HepG2 (cell line): ENCODE data around the gene BICRAL. TPM values are rescaled to one million over a fixed set of nuclear protein-coding genes. Genes with fewer than 3 reads are reported as not detected.

ENCODE experiments used
- ATAC-seq: fragments of 200-7000 bp; cut with Tn5 transposase; 3 replicates; pipeline ENCODE4 v1.9.1; 2020; ENCODE audit warnings: mild to moderate bottlenecking, moderate library complexity
- BruUV-seq: library from RNA; stranded (reverse); fragments of 400-500 nt; replicated peaks from 2 replicates; lab custom pipeline; 2021; lab: Mats Ljungman, UMichigan
- CTCF ChIA-PET: fragments of 300-600 bp; formaldehyde crosslinking; extraction: SDS; loops from one replicate; lab custom pipeline; 2021; ENCODE audit warnings: low total read pairs, inconsistent platforms, low intra/inter-chr PET ratio; lab: Yijun Ruan, JAX
- POLR2A ChIA-PET: fragments of 350-600 bp; sonication (Branson Sonifier 250); formaldehyde crosslinking; loops from one replicate; lab custom pipeline; 2020; ENCODE audit warnings: antibody characterized with exemption, inconsistent platforms; lab: Yijun Ruan, JAX
- DNase-seq: peaks from one replicate; pipeline ENCODE4 v3.0.0-alpha.2; 2015; ENCODE audit warnings: low spot score
- FAIRE-seq: peaks from 3 replicates; lab custom pipeline; 2011; peaks lifted over from hg19 to GRCh38; lab: Jason Lieb, UNC
- H2AFZ ChIP-seq: one replicate; pipeline ENCODE4 v1.6.1; 2011; ENCODE audit warnings: low read length, inconsistent platforms
- H3K27ac ChIP-seq: fragments of 300-600 bp; 3 replicates; pipeline ENCODE4 v1.8.0; 2011; ENCODE audit warnings: mixed run types, mild to moderate bottlenecking, mixed read lengths, low read length, inconsistent platforms; ENCODE audit not compliant: insufficient read depth; ENCODE audit errors: extremely low read length
- H3K27me3 ChIP-seq, 2 experiments: fragments of 200-600 bp in 1 of 2; 2 replicates in 1 of 2; 3 replicates in 1 of 2; pipeline versions ENCODE4 v1.6.0 to v1.8.0; 2011; ENCODE audit warnings: low read length in 2 of 2, mild to moderate bottlenecking in 2 of 2, moderate library complexity in 2 of 2, inconsistent platforms in 1 of 2; ENCODE audit not compliant: insufficient read depth in 2 of 2, control insufficient read depth in 1 of 2
- H3K36me3 ChIP-seq, 2 experiments: fragments of 200-600 bp in 1 of 2; replicated peaks in 1 of 2; 2 replicates in 1 of 2; 3 replicates in 1 of 2; pipeline versions ENCODE4 v1.5.1 to v1.8.0; 2011; ENCODE audit warnings: low read length in 2 of 2, inconsistent platforms in 1 of 2; ENCODE audit not compliant: insufficient read depth in 2 of 2, control insufficient read depth in 1 of 2
- H3K4me1 ChIP-seq: 2 replicates; pipeline ENCODE4 v1.5.1; 2012; ENCODE audit warnings: low read length, inconsistent platforms; ENCODE audit not compliant: insufficient read depth
- H3K4me2 ChIP-seq: 2 replicates; pipeline ENCODE4 v1.6.0; 2011; ENCODE audit warnings: low read depth, low read length, inconsistent platforms
- H3K4me3 ChIP-seq, 3 experiments: fragments of 200-600 bp in 1 of 3; sonication (generic), shearing (Covaris generic) in 1 of 3; replicated peaks in 1 of 3; 2 replicates each; pipeline ENCODE4 v1.5.1; 2011 to 2016; ENCODE audit warnings: low read length in 3 of 3, inconsistent platforms in 2 of 3, low read depth in 2 of 3, mild to moderate bottlenecking in 2 of 3, control low read depth in 1 of 3, mixed read lengths in 1 of 3; ENCODE audit not compliant: insufficient read depth in 1 of 3
- H3K79me2 ChIP-seq: one replicate; pipeline ENCODE4 v1.6.1; 2011; ENCODE audit warnings: low read length, inconsistent platforms; ENCODE audit not compliant: insufficient read depth
- H3K9ac ChIP-seq: 2 replicates; pipeline ENCODE4 v1.6.0; 2011; ENCODE audit warnings: mild to moderate bottlenecking, low read depth, low read length, inconsistent platforms; ENCODE audit not compliant: insufficient read depth
- H3K9me3 ChIP-seq: 2 replicates; pipeline ENCODE4 v1.5.1; 2012; ENCODE audit warnings: mild to moderate bottlenecking, low read length
- H4K20me1 ChIP-seq: 2 replicates; pipeline ENCODE4 v1.6.0; 2011; ENCODE audit warnings: inconsistent platforms, mild to moderate bottlenecking, low read length, moderate library complexity; ENCODE audit not compliant: insufficient read depth
- ARID2 ChIP-seq: sonication (generic); formaldehyde crosslinking; IDR thresholded peaks from 2 replicates; pipeline ENCODE4 v1.8.1; 2022; ENCODE audit warnings: mild to moderate bottlenecking, missing genetic modification reagents, borderline replicate concordance
- ATAD3A ChIP-seq: sonication (generic); formaldehyde crosslinking; IDR thresholded peaks from 2 replicates; pipeline ENCODE4 v1.4.0; 2020; ENCODE audit warnings: missing genetic modification reagents
- ATM ChIP-seq: fragments of 450-650 bp; IDR thresholded peaks from 2 replicates; pipeline ENCODE4 v1.7.1; 2017; ENCODE audit warnings: mild to moderate bottlenecking, borderline replicate concordance
- CENPT ChIP-seq: sonication (generic); formaldehyde crosslinking; IDR thresholded peaks from 2 replicates; pipeline ENCODE4 v1.8.0; 2022; ENCODE audit warnings: low read depth, mild to moderate bottlenecking, moderate library complexity, missing genetic modification reagents
- DNMT3B ChIP-seq: conservative IDR thresholded peaks from 2 replicates; pipeline ENCODE4 v1.6.1; 2016; ENCODE audit warnings: missing biosample characterization, control low read depth
- HNF4G ChIP-seq, 2 experiments: sonication (generic) in 1 of 2; formaldehyde crosslinking in 1 of 2; IDR thresholded peaks; 2 replicates each; pipeline versions ENCODE4 v1.4.0 to v1.6.1; 2011 to 2020; ENCODE audit warnings: borderline replicate concordance in 2 of 2, low read depth in 2 of 2, mild to moderate bottlenecking in 2 of 2, low read length in 1 of 2, missing genetic modification reagents in 1 of 2, moderate library complexity in 1 of 2
- HOXA7 ChIP-seq: sonication (generic); formaldehyde crosslinking; IDR thresholded peaks from 2 replicates; pipeline ENCODE4 v1.8.1; 2022; ENCODE audit warnings: mild to moderate bottlenecking, missing genetic modification reagents, moderate library complexity
- KLF11 ChIP-seq: IDR thresholded peaks from 2 replicates; pipeline ENCODE4 v1.6.1; 2016; ENCODE audit warnings: missing compliant biosample characterization
- MTA1 ChIP-seq: sonication (generic); formaldehyde crosslinking; IDR thresholded peaks from 2 replicates; pipeline ENCODE4 v1.4.0; 2020; ENCODE audit warnings: missing genetic modification reagents, mild to moderate bottlenecking, borderline replicate concordance
- NKX3-1 ChIP-seq: sonication (generic); formaldehyde crosslinking; IDR thresholded peaks from 2 replicates; pipeline ENCODE4 v1.5.0; 2020; ENCODE audit warnings: missing genetic modification reagents
- POGZ ChIP-seq: sonication (generic); formaldehyde crosslinking; IDR thresholded peaks from 2 replicates; pipeline ENCODE4 v1.4.0; 2020; ENCODE audit warnings: mild to moderate bottlenecking, missing genetic modification reagents
- ZBTB1 ChIP-seq: sonication (generic); formaldehyde crosslinking; IDR thresholded peaks from 2 replicates; pipeline ENCODE4 v1.4.0; 2020; ENCODE audit warnings: missing genetic modification reagents, borderline replicate concordance
- ZBTB8A ChIP-seq: sonication (generic); formaldehyde crosslinking; IDR thresholded peaks from 2 replicates; pipeline ENCODE4 v1.4.0; 2020; ENCODE audit warnings: mild to moderate bottlenecking, low read depth, missing genetic modification reagents, borderline replicate concordance
- ZNF383 ChIP-seq: sonication (generic); formaldehyde crosslinking; IDR thresholded peaks from 2 replicates; pipeline ENCODE4 v1.4.0; 2020; ENCODE audit warnings: missing genetic modification reagents, mild to moderate bottlenecking, borderline replicate concordance
- ZNF546 ChIP-seq: sonication (generic); formaldehyde crosslinking; conservative IDR thresholded peaks from 2 replicates; pipeline ENCODE4 v1.8.1; 2023; ENCODE audit warnings: mild to moderate bottlenecking, missing genetic modification reagents
- ZNF563 ChIP-seq: sonication (generic); formaldehyde crosslinking; IDR thresholded peaks from 2 replicates; pipeline ENCODE4 v1.8.0; 2022; ENCODE audit warnings: mild to moderate bottlenecking, moderate library complexity, missing genetic modification reagents
- ZNF564 ChIP-seq: sonication (generic); formaldehyde crosslinking; IDR thresholded peaks from 2 replicates; pipeline ENCODE4 v1.8.1; 2023; ENCODE audit warnings: mild to moderate bottlenecking, missing genetic modification reagents
- ZSCAN20 ChIP-seq: sonication (generic); formaldehyde crosslinking; IDR thresholded peaks from 2 replicates; pipeline ENCODE4 v1.4.0; 2020; ENCODE audit warnings: missing genetic modification reagents, mild to moderate bottlenecking, borderline replicate concordance
- ZSCAN9 ChIP-seq: IDR thresholded peaks from 2 replicates; pipeline ENCODE4 v1.6.1; 2016; ENCODE audit warnings: borderline replicate concordance
- WGBS: methylation state at CpG from one replicate; pipeline ENCODE4 v1.1.6; 2017; ENCODE audit warnings: low lambda C conversion rate; 5-methylcytosine and 5-hydroxymethylcytosine counted together
- in situ Hi-C: cut with HindIII; loops from 2 replicates; pipeline ENCODE4 v1.10.0; 2017; ENCODE audit warnings: low pct_unique_long_range_greater_than_20kb; ENCODE audit not compliant: extremely low pct_ligation_motif_present
- intact Hi-C: fragments of 100-400 bp; cut with micrococcal nuclease; formaldehyde crosslinking; loops from one replicate; pipeline ENCODE4 v1.10.0; 2022; ENCODE audit not compliant: unreplicated experiment
- polyA plus RNA-seq, 8 experiments: library from polyadenylated mRNA; depleted of rRNA in 3 of 8; stranded (reverse) in 7 of 8; unstranded in 1 of 8; fragments of >200 nt; fragmentation: Illumina TruSeq in 4 of 8; extraction: Trizol in 4 of 8; gene quantifications; 2 replicates each; pipeline versions ENCODE4 v1.2.1 to v1.2.3, GENCODE V29; 2011 to 2016; ENCODE audit warnings: low read depth in 4 of 8, missing spikeins in 1 of 8, mixed read lengths in 1 of 8; ENCODE audit not compliant: insufficient read depth in 1 of 8
- total RNA-seq, 5 experiments: library from RNA; depleted of rRNA; stranded (reverse); fragments of >200 nt; fragmentation: Illumina TruSeq; extraction: Trizol; gene quantifications; 2 replicates each; pipeline ENCODE4 v1.2.3, GENCODE V29; 2016; ENCODE audit warnings: low read depth in 1 of 5
- TF ChIP-seq, protein P1 (sequence below): sonication (generic); formaldehyde crosslinking; IDR thresholded peaks from 2 replicates; pipeline ENCODE4 v1.4.0; 2020; ENCODE audit warnings: missing genetic modification reagents

BICRAL gene
- total and polyA plus RNA-seq, 2 of the 13 experiments (the other 11 are each of a cell fraction or from before 2014, with no cell fraction given): 5.0 to 13.5 TPM

- peak overlapping the region; percentile 98 for H3K4me2 ChIP-seq
- ATAC-seq (peak; percentile 85), DNase-seq (no peak), FAIRE-seq (no peak)
- H3K36me3 ChIP-seq: no peaks in the 10 kb centered on the region; a peak in 1 of 5 replicates
- H4K20me1 ChIP-seq: no peaks in the 10 kb centered on the region
- H3K4me3 ChIP-seq: peak overlapping the region; percentile 60 to 72 (median 61)
- peak overlapping the region; percentile 62 for H3K27ac ChIP-seq
- no TSS peak for BruUV-seq
- intact Hi-C loops (no loop called here), in situ Hi-C loops (no loop called here)
- peaks cover 2 to 4% of the 10 kb centered on the region in 2 experiments; a peak in 2 of 5 replicates for H3K27me3 ChIP-seq
- H3K9me3 ChIP-seq: no peaks in the 10 kb centered on the region
- H2AFZ ChIP-seq: peak overlapping the region; percentile 67
- ChIA-PET POLR2A (interaction anchor here (0.6 to 1.8 kb wide), 15 partner anchors 9 to 149 kb away, joined by 3 to 21 read pairs (median 4); partner anchors contain the start of genes CNPY3, CUL7, GNMT and KLC4), CTCF (no interaction called here)
- peak overlapping the region; percentile 40 for H3K9ac ChIP-seq
- H3K4me1 ChIP-seq: peaks cover 28% of the 10 kb centered on the region
- 42% methylated on average over 36 of the region's 49 CpGs for WGBS
- no peaks in the 10 kb centered on the region for H3K79me2 ChIP-seq
- TF ChIP-seq POGZ (0 out of 2 replicates have a peak, but pooled peaks have one; percentile 11), ZNF563 (no peak), HNF4G (IDR thresholded peaks at IDR 0.05; ENCODE audit: borderline replicate concordance, low read depth, low read length) (no peak), HNF4G (CRISPR knock-in tag; IDR thresholded peaks at IDR 0.05; ENCODE audit: borderline replicate concordance, low read depth) (no peak), ZNF546 (CRISPR knock-in tag) (no peak), ATM (no peak), KLF11 (CRISPR knock-in tag) (no peak), NKX3-1 (CRISPR knock-in tag) (no peak), ZSCAN20 (no peak), ZBTB1 (no peak), ZBTB8A (CRISPR knock-in tag) (no peak), ZSCAN9 (CRISPR knock-in tag) (no peak), CENPT (CRISPR knock-in tag) (no peak), ATAD3A (no peak), ZNF383 (CRISPR knock-in tag) (no peak), HOXA7 (no peak), ARID2 (no peak), MTA1 (CRISPR knock-in tag) (no peak), DNMT3B (CRISPR knock-in tag) (no peak), ZNF564 (CRISPR knock-in tag) (no peak)
- TF ChIP-seq, protein P1, sequence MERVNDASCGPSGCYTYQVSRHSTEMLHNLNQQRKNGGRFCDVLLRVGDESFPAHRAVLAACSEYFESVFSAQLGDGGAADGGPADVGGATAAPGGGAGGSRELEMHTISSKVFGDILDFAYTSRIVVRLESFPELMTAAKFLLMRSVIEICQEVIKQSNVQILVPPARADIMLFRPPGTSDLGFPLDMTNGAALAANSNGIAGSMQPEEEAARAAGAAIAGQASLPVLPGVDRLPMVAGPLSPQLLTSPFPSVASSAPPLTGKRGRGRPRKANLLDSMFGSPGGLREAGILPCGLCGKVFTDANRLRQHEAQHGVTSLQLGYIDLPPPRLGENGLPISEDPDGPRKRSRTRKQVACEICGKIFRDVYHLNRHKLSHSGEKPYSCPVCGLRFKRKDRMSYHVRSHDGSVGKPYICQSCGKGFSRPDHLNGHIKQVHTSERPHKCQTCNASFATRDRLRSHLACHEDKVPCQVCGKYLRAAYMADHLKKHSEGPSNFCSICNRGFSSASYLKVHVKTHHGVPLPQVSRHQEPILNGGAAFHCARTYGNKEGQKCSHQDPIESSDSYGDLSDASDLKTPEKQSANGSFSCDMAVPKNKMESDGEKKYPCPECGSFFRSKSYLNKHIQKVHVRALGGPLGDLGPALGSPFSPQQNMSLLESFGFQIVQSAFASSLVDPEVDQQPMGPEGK (CRISPR knock-in tag): peak; percentile 82
Measured at GRCh38 chr6:42911171-42912021, 129.5 kb downstream of the BICRAL start.
